H1 (cell line): ENCODE data around the gene NFASC. TPM values are rescaled to one million over a fixed set of nuclear protein-coding genes. Genes with fewer than 3 reads are reported as not detected.

Source experiments
- BACH1 ChIP-seq: IDR thresholded peaks from 2 replicates; pipeline ENCODE4 v1.6.1; 2012; ENCODE audit warnings: low read length, improper control_type of control experiment
- CHD2 ChIP-seq: IDR thresholded peaks from 2 replicates; pipeline ENCODE4 v1.6.1; 2012; ENCODE audit warnings: low read length, improper control_type of control experiment
- polyA plus RNA-seq, 7 experiments: library from polyadenylated mRNA; depleted of rRNA in 3 of 7; stranded (reverse) in 5 of 7; unstranded in 2 of 7; fragments of >200 nt in 5 of 7; fragments of 200-250 nt in 2 of 7; gene quantifications; 1 replicate in 5 of 7; 2 replicates in 1 of 7; 4 replicates in 1 of 7; pipeline versions ENCODE4 v1.2.1 to v1.2.3, GENCODE V29; 2011 to 2013; ENCODE audit warnings: missing spikeins in 2 of 7, mixed read lengths in 2 of 7
- total RNA-seq: library from RNA; stranded (reverse); fragmentation: NEBNext Ultra II Directional; extraction: Animal tissue kit (Norgen Biotek cat#: 25700); gene quantifications from 2 replicates; pipeline ENCODE4 v1.2.1, GENCODE V29; 2021
- TF ChIP-seq, protein P1 (sequence below): fragments of 300-600 bp; sonication (generic); IDR thresholded peaks from 2 replicates; pipeline ENCODE4 v1.7.1; 2012; ENCODE audit warnings: low read length, moderate library complexity, mild to moderate bottlenecking, inconsistent platforms; ENCODE audit not compliant: insufficient replicate concordance
- TF ChIP-seq, protein P2 (sequence below), 3 experiments: IDR thresholded peaks; 1 replicate in 2 of 3; 2 replicates in 1 of 3; pipeline versions ENCODE4 v1.5.1 to v1.6.1; 2011; ENCODE audit warnings: low read length in 3 of 3, mild to moderate bottlenecking in 3 of 3, inconsistent platforms in 2 of 3, low read depth in 1 of 3, moderate library complexity in 1 of 3; ENCODE audit not compliant: insufficient read depth in 1 of 3; ENCODE audit errors: control extremely low read depth in 1 of 3
- TF ChIP-seq, protein P3 (sequence below): IDR thresholded peaks from 2 replicates; pipeline ENCODE4 v1.6.1; 2012; ENCODE audit warnings: inconsistent platforms

Gene NFASC
- total and polyA plus RNA-seq, 2 of the 8 experiments (the other 6 are each of a cell fraction or from before 2014, with no cell fraction given) = 5.0 to 15.2 TPM

DNA sequence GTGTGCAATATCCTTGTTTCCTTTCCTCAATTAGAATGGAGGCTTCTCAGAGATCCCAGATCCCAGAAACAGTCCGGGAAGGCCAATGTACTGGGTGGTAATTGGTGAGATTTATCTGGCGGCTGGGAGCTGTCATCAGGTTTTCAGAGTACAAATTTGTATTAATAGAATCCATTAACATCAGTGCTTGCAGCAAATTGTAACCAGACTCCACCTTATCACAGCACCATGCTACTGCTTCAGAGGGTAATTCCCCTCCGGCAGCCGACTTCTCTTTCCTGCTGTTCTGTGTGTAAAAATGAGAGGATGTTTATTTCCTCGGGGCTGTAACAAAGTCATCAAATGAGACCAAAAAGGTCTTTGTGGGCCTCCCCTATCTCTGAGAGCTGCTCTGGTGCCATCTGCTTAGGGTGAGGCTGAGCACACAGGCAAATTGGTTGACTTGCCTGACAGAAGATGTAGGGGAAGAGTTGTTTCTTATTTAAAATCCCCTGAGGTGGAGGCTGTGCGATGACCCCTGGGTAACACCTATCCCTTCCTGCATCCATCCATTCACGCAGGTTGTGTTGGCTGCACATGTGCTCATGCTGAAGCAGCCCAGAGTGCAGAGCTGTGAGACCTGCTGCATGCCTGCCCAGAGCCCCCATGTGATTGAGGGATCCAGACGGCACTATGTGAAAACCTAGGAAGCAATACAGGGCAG, 19.2 kb downstream of the NFASC start (continued):
- TF ChIP-seq, protein P1, sequence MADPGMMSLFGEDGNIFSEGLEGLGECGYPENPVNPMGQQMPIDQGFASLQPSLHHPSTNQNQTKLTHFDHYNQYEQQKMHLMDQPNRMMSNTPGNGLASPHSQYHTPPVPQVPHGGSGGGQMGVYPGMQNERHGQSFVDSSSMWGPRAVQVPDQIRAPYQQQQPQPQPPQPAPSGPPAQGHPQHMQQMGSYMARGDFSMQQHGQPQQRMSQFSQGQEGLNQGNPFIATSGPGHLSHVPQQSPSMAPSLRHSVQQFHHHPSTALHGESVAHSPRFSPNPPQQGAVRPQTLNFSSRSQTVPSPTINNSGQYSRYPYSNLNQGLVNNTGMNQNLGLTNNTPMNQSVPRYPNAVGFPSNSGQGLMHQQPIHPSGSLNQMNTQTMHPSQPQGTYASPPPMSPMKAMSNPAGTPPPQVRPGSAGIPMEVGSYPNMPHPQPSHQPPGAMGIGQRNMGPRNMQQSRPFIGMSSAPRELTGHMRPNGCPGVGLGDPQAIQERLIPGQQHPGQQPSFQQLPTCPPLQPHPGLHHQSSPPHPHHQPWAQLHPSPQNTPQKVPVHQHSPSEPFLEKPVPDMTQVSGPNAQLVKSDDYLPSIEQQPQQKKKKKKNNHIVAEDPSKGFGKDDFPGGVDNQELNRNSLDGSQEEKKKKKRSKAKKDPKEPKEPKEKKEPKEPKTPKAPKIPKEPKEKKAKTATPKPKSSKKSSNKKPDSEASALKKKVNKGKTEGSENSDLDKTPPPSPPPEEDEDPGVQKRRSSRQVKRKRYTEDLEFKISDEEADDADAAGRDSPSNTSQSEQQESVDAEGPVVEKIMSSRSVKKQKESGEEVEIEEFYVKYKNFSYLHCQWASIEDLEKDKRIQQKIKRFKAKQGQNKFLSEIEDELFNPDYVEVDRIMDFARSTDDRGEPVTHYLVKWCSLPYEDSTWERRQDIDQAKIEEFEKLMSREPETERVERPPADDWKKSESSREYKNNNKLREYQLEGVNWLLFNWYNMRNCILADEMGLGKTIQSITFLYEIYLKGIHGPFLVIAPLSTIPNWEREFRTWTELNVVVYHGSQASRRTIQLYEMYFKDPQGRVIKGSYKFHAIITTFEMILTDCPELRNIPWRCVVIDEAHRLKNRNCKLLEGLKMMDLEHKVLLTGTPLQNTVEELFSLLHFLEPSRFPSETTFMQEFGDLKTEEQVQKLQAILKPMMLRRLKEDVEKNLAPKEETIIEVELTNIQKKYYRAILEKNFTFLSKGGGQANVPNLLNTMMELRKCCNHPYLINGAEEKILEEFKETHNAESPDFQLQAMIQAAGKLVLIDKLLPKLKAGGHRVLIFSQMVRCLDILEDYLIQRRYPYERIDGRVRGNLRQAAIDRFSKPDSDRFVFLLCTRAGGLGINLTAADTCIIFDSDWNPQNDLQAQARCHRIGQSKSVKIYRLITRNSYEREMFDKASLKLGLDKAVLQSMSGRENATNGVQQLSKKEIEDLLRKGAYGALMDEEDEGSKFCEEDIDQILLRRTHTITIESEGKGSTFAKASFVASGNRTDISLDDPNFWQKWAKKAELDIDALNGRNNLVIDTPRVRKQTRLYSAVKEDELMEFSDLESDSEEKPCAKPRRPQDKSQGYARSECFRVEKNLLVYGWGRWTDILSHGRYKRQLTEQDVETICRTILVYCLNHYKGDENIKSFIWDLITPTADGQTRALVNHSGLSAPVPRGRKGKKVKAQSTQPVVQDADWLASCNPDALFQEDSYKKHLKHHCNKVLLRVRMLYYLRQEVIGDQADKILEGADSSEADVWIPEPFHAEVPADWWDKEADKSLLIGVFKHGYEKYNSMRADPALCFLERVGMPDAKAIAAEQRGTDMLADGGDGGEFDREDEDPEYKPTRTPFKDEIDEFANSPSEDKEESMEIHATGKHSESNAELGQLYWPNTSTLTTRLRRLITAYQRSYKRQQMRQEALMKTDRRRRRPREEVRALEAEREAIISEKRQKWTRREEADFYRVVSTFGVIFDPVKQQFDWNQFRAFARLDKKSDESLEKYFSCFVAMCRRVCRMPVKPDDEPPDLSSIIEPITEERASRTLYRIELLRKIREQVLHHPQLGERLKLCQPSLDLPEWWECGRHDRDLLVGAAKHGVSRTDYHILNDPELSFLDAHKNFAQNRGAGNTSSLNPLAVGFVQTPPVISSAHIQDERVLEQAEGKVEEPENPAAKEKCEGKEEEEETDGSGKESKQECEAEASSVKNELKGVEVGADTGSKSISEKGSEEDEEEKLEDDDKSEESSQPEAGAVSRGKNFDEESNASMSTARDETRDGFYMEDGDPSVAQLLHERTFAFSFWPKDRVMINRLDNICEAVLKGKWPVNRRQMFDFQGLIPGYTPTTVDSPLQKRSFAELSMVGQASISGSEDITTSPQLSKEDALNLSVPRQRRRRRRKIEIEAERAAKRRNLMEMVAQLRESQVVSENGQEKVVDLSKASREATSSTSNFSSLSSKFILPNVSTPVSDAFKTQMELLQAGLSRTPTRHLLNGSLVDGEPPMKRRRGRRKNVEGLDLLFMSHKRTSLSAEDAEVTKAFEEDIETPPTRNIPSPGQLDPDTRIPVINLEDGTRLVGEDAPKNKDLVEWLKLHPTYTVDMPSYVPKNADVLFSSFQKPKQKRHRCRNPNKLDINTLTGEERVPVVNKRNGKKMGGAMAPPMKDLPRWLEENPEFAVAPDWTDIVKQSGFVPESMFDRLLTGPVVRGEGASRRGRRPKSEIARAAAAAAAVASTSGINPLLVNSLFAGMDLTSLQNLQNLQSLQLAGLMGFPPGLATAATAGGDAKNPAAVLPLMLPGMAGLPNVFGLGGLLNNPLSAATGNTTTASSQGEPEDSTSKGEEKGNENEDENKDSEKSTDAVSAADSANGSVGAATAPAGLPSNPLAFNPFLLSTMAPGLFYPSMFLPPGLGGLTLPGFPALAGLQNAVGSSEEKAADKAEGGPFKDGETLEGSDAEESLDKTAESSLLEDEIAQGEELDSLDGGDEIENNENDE = no peak
- TF ChIP-seq, protein P2, sequence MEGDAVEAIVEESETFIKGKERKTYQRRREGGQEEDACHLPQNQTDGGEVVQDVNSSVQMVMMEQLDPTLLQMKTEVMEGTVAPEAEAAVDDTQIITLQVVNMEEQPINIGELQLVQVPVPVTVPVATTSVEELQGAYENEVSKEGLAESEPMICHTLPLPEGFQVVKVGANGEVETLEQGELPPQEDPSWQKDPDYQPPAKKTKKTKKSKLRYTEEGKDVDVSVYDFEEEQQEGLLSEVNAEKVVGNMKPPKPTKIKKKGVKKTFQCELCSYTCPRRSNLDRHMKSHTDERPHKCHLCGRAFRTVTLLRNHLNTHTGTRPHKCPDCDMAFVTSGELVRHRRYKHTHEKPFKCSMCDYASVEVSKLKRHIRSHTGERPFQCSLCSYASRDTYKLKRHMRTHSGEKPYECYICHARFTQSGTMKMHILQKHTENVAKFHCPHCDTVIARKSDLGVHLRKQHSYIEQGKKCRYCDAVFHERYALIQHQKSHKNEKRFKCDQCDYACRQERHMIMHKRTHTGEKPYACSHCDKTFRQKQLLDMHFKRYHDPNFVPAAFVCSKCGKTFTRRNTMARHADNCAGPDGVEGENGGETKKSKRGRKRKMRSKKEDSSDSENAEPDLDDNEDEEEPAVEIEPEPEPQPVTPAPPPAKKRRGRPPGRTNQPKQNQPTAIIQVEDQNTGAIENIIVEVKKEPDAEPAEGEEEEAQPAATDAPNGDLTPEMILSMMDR (IDR thresholded peaks at IDR 0.05; ENCODE audit: control extremely low read depth in 1 of 3, insufficient read depth in 1 of 3, low read depth in 1 of 3, low read length in 3 of 3) = no peak
- TF ChIP-seq CHD2 (no peak), BACH1 (no peak)
- TF ChIP-seq, protein P3, sequence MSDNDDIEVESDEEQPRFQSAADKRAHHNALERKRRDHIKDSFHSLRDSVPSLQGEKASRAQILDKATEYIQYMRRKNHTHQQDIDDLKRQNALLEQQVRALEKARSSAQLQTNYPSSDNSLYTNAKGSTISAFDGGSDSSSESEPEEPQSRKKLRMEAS = no peak
